OCI-LY3 (cell line): Measurements from ENCODE around the gene PCGF1.

Experiments
- EZH2phosphoT487 ChIP-seq: fragments of 200-600 bp; shearing (Covaris generic); IDR thresholded peaks from 2 replicates; pipeline ENCODE4 v1.6.1; 2018; ENCODE audit warnings: antibody characterized with exemption, mixed run types, low read depth
- TF ChIP-seq, protein P1 (sequence below): fragments of 200-600, 300-600 bp; sonication (generic); IDR thresholded peaks from 2 replicates; pipeline ENCODE4 v1.5.1; 2014; ENCODE audit warnings: antibody characterized with exemption, low read length, low read depth

- TF ChIP-seq, protein P1, sequence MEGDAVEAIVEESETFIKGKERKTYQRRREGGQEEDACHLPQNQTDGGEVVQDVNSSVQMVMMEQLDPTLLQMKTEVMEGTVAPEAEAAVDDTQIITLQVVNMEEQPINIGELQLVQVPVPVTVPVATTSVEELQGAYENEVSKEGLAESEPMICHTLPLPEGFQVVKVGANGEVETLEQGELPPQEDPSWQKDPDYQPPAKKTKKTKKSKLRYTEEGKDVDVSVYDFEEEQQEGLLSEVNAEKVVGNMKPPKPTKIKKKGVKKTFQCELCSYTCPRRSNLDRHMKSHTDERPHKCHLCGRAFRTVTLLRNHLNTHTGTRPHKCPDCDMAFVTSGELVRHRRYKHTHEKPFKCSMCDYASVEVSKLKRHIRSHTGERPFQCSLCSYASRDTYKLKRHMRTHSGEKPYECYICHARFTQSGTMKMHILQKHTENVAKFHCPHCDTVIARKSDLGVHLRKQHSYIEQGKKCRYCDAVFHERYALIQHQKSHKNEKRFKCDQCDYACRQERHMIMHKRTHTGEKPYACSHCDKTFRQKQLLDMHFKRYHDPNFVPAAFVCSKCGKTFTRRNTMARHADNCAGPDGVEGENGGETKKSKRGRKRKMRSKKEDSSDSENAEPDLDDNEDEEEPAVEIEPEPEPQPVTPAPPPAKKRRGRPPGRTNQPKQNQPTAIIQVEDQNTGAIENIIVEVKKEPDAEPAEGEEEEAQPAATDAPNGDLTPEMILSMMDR = no peak
- no peak for TF ChIP-seq EZH2phosphoT487
Measured at GRCh38 chr2:74527741-74528140, 20.2 kb upstream of the PCGF1 start.
